Peyer's patch (tissue), 4 donors: ENCODE results near the gene PKD2L2. TPM values are rescaled to one million over a fixed set of nuclear protein-coding genes. Genes with fewer than 3 reads are reported as not detected.

Source experiments
- DNase-seq, 3 donors: peaks; one replicate each; pipeline ENCODE4 v3.0.0-alpha.2; 2017 to 2019
- H3K27ac ChIP-seq, 4 donors: fragments of 200-600 bp; sonication (generic); one replicate each; pipeline ENCODE4 v1.5.1; 2016 to 2019
- H3K27me3 ChIP-seq, 2 donors: fragments of 200-600 bp; sonication (generic); one replicate each; pipeline ENCODE4 v1.5.1; 2019
- H3K36me3 ChIP-seq, 3 donors: fragments of 200-600 bp; sonication (generic); one replicate each; pipeline ENCODE4 v1.5.1; 2016 to 2019
- H3K4me1 ChIP-seq, 4 donors: fragments of 200-600 bp; sonication (generic); one replicate each; pipeline ENCODE4 v1.5.1; 2016 to 2019
- H3K4me3 ChIP-seq, 4 donors: fragments of 200-600 bp; sonication (generic); 1 replicate in 3 of 4; 2 replicates in 1 of 4; pipeline ENCODE4 v1.5.1; 2016 to 2019; ENCODE audit warnings: mild to moderate bottlenecking in 1 of 4
- H3K9me3 ChIP-seq, 4 donors: fragments of 200-600 bp; sonication (generic); one replicate each; pipeline ENCODE4 v1.5.1; 2016 to 2019; ENCODE audit warnings: mild to moderate bottlenecking in 1 of 4
- CTCF ChIP-seq, 6 experiments: fragments of 450-650 bp in 4 of 6; fragments of 200-600 bp in 2 of 6; sonication (generic) in 1 of 6; IDR thresholded peaks; one replicate each; pipeline ENCODE4 v1.5.1; 2017 to 2019; ENCODE audit warnings: antibody characterized with exemption in 6 of 6, mild to moderate bottlenecking in 3 of 6, moderate library complexity in 1 of 6
- POLR2A ChIP-seq, 2 donors: fragments of 450-650 bp; IDR thresholded peaks; one replicate each; pipeline ENCODE4 v1.5.1; 2017; ENCODE audit warnings: antibody characterized with exemption in 2 of 2, mild to moderate bottlenecking in 2 of 2, moderate library complexity in 2 of 2
- total RNA-seq, 4 donors: library from RNA; depleted of rRNA; stranded (reverse); fragments of >200 nt; gene quantifications; one replicate each; pipeline ENCODE4 v1.1.0, GENCODE V29; 2016

The PKD2L2 gene
- total RNA-seq, 4 donors from 2014 or later = not detected

DNA sequence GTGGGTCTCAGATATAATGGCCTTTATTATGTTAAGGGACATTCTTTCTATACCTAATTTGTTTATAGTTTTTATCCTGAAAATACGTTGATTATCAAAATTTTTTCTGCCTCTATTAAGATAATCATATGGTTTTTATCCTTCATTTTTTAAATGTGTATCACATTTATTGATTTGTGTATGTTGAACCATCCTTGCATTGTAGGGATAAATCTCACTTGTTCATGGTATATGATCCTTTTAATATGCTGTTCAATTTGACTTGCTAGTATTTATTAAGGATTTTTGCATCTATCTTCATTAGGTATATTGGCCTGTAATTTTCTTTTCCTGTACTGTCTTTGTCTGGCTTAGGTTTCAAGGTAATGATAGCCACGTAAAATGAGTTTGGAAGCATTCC, 25.5 kb downstream of the PKD2L2 start:
- TF ChIP-seq POLR2A (IDR thresholded peaks at IDR 0.05) = no peak
- Histone ChIP-seq H3K27ac (no peak overlapping the region), H3K9me3 (no peaks in the 10 kb centered on the region), H3K36me3 (no peaks in the 10 kb centered on the region), H3K4me3 (no peak overlapping the region), H3K4me1 (no peaks in the 10 kb centered on the region), H3K27me3 (no peaks in the 10 kb centered on the region)
- no peak for DNase-seq

GRCh38 chr5:137916923-137917322, 27.7 kb downstream of the PKD2L2 start:
- Histone ChIP-seq H3K4me1 (no peaks in the 10 kb centered on the region), H3K27ac (no peak overlapping the region), H3K4me3 (no peak overlapping the region), H3K36me3 (no peaks in the 10 kb centered on the region), H3K27me3 (no peaks in the 10 kb centered on the region), H3K9me3 (no peaks in the 10 kb centered on the region)
- DNase-seq = no peak
- TF ChIP-seq POLR2A (IDR thresholded peaks at IDR 0.05) (no peak), CTCF (IDR thresholded peaks at IDR 0.05) (no peak)

GRCh38 chr5:137921931-137922330, 32.7 kb downstream of the PKD2L2 start:
- Histone ChIP-seq H3K36me3 (no peaks in the 10 kb centered on the region), H3K9me3 (no peaks in the 10 kb centered on the region), H3K27ac (no peak overlapping the region), H3K4me3 (no peak overlapping the region), H3K27me3 (no peaks in the 10 kb centered on the region), H3K4me1 (no peaks in the 10 kb centered on the region)
- TF ChIP-seq CTCF (IDR thresholded peaks at IDR 0.05) = no peak
- TF ChIP-seq POLR2A (IDR thresholded peaks at IDR 0.05) = no peak
- DNase-seq = no peak

DNA sequence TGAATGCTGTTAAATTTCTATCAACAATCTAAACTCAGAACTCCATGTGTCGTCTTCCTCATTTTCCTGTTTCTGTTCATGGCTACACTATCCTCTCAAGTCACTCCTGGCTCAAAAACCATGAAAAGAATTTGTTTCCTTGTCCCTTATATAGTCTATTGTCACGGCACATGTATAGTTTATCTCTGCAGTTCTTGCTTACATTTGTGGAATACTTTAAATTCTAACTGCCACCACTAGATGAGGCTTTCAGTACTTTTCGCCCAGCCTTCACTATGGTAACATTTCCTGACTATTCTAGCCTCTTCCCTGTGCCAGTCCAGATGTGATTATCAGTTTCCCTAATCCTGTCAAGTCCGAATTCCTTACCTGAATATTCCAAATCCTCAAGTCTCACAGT, 34.6 kb downstream of the PKD2L2 start:
- TF ChIP-seq CTCF (IDR thresholded peaks at IDR 0.05) (no peak), POLR2A (IDR thresholded peaks at IDR 0.05) (no peak)
- DNase-seq = no peak
- Histone ChIP-seq H3K9me3 (no peaks in the 10 kb centered on the region), H3K4me1 (no peaks in the 10 kb centered on the region), H3K36me3 (no peaks in the 10 kb centered on the region), H3K4me3 (no peak overlapping the region), H3K27me3 (no peaks in the 10 kb centered on the region), H3K27ac (no peak overlapping the region)

DNA sequence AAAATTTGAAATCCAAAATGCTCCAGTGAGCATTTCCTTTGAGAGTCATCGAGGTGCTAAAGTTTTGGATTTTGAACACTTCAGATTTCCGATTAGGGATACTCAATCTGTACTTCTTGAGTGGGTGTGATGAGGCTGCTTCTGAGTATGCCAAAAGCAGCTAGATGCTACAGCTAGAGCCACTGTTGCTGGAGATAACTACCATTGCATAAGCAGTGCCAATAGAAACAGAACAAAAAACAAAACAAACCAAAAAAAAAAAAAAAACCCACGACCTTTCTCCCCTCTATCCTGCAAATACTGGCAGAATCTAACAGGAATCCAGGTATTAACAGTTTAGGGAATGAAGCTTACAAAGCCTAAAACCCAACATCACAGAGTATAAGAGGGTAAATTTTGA, 43.5 kb downstream of the PKD2L2 start:
- no peaks in the 10 kb centered on the region for H3K36me3 ChIP-seq
- no peak overlapping the region for H3K27ac ChIP-seq
- DNase-seq = no peak
- H3K9me3 ChIP-seq = no peaks in the 10 kb centered on the region
- H3K4me1 ChIP-seq = peaks cover 0 to 4% (median 0%) of the 10 kb centered on the region in 4 donors
- TF ChIP-seq CTCF (IDR thresholded peaks at IDR 0.05) = no peak
- TF ChIP-seq POLR2A (IDR thresholded peaks at IDR 0.05) = no peak
- H3K27me3 ChIP-seq = no peaks in the 10 kb centered on the region
- H3K4me3 ChIP-seq = no peak overlapping the region

DNA sequence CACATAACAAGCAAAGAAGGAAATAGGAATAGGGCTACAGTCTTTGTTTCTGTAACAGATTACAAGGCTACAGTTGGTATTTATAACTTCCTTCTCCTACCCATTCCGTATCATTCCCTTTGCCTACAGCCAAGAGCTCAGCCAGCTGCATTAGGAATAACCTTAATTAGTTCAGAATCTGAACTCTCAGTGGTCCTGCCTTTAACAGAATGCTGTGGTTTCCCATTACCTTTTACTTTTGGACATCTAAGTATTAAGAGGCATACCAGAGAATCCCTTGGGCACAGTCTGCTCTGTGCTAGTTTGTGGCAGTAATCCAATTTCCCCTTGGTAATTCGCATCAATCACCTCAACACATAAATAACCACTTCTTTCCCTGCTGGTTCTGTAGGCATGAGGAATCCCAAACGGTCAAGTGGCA, 44.2 kb downstream of the PKD2L2 start:
- no peak overlapping the region for H3K27ac ChIP-seq
- no peak overlapping the region for H3K4me3 ChIP-seq
- H3K4me1 ChIP-seq = peaks cover 0 to 4% (median 0%) of the 10 kb centered on the region in 4 donors
- DNase-seq = no peak
- TF ChIP-seq POLR2A (IDR thresholded peaks at IDR 0.05) (no peak), CTCF (IDR thresholded peaks at IDR 0.05) (no peak)
- no peaks in the 10 kb centered on the region for H3K27me3 ChIP-seq
- H3K9me3 ChIP-seq = no peaks in the 10 kb centered on the region
- peaks cover 0 to 6% (median 0%) of the 10 kb centered on the region in 3 donors for H3K36me3 ChIP-seq
